Subcutaneous adipose tissue (tissue), 4 donors: ENCODE measurements around the gene TSC22D4. TPM values are rescaled to one million over a fixed set of nuclear protein-coding genes. Genes with fewer than 3 reads are reported as not detected.

Experiments used
- total RNA-seq, 4 donors: library from RNA; depleted of rRNA; stranded (reverse); fragments of >200 nt; gene quantifications; one replicate each; pipeline ENCODE4 v1.1.0, GENCODE V29; 2016
- TF ChIP-seq, protein P1 (sequence below): fragments of 450-650 bp; IDR thresholded peaks from one replicate; pipeline ENCODE4 v1.5.1; 2016; ENCODE audit warnings: low read depth, mild to moderate bottlenecking, control low read depth, antibody characterized with exemption, moderate library complexity

Gene TSC22D4
- total RNA-seq, 4 donors from 2014 or later: 17.0 to 35.6 (median 19.1) TPM

- TF ChIP-seq, protein P1, sequence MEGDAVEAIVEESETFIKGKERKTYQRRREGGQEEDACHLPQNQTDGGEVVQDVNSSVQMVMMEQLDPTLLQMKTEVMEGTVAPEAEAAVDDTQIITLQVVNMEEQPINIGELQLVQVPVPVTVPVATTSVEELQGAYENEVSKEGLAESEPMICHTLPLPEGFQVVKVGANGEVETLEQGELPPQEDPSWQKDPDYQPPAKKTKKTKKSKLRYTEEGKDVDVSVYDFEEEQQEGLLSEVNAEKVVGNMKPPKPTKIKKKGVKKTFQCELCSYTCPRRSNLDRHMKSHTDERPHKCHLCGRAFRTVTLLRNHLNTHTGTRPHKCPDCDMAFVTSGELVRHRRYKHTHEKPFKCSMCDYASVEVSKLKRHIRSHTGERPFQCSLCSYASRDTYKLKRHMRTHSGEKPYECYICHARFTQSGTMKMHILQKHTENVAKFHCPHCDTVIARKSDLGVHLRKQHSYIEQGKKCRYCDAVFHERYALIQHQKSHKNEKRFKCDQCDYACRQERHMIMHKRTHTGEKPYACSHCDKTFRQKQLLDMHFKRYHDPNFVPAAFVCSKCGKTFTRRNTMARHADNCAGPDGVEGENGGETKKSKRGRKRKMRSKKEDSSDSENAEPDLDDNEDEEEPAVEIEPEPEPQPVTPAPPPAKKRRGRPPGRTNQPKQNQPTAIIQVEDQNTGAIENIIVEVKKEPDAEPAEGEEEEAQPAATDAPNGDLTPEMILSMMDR: no peak
These were observed 9.5 kb upstream of the TSC22D4 start for GRCh38 chr7:100488333-100489095.

- TF ChIP-seq, protein P1: no peak
These were observed 7.9 kb upstream of the TSC22D4 start for GRCh38 chr7:100486753-100487446.

GRCh38 chr7:100486111-100486636 is 7.2 kb upstream of the TSC22D4 start:
- TF ChIP-seq, protein P1: no peak

- TF ChIP-seq, protein P1: no peak
These were observed 6.5 kb upstream of the TSC22D4 start for GRCh38 chr7:100485471-100485876.

DNA sequence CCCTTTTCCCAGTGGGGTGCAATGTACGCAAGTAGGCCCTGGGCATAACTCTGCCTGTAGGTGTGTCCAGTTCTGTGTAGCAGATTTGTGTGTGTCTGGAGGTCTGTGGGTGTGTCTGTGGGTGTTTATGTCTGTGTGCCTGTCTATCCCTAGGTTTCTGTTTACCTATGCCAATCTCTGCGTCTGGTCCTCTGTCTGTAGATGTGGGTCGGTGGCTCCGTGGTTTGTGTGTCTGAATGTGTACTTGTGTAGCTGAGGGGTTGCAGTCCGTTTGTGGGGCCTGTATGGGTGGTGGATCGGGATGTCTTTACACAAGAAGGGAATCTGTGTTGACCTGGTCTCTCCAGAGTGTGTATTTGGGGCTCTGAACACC is 5.6 kb upstream of the TSC22D4 start:
- TF ChIP-seq, protein P1: no peak

DNA sequence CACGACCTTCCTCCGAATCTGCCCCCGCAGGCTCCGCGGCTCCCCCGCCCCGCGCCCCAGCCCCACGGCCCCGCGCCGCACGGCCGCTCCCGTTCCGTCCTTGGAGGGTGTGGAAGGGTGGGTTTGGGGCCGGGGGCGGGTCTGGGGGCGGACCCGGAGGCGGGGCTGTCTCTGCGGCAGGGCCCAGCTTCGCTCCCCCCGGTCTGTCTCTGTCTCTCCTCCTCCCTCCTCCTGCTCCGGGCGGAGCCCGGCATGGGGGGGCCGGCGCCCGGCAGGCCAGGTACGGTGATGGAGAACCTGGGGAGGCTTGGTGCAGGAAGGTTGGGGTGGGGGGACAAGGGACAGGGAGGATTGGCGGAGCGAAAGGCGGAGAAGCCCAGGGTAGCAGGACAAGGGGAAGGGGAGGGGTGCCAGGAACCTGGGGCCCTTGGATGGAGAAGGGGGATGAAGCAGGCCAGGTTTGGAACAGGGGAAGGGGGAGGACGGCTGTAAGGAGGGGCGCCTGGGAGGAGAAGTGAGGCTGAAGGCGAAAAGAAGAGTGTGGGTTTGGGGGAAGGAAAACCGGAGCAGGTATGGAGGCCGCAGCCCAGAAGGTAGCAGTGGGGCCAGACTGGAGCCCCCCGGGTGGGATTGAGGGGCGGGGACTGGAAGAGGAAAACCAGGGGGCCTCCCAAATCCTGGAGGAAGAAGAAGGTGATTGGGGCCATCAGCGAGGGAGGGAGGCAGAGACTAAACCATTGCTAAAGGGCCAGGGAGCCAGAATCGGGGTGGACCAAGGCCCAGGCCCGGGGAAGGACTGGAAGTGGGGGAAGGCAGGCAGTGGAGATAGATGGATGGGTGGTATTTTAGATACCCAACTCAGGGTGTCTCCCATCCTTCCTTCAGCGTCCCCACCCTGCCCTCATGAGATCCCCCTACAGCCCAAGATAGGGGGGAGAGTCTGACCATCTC is 5.0 kb upstream of the TSC22D4 start, which contains the start of gene NYAP1:
TSS of gene NYAP1 (plus strand) at position 206 of the 951 bp plus-strand sequence. CDS start 1,385 bp downstream, outside the sequence.
- TF ChIP-seq, protein P1: no peak
